ENCODE measurements around the gene LEMD2. TPM values are rescaled to one million over a fixed set of nuclear protein-coding genes. Genes with fewer than 3 reads are reported as not detected.
A peak's percentile ranks its signal among the peaks of the same experiment; 100 is the strongest.

Gene LEMD2
- total RNA-seq, 1 experiment from 2014 or later = 65.1 TPM

GRCh38 chr6:33732817-33733708 is 55.9 kb downstream of the LEMD2 start:
- no peak for DNase-seq (ENCODE audit: low spot score)
- in situ Hi-C loops (cut with HindIII; ENCODE audit: low sequenced_read_pairs) = no loop called here

DNA sequence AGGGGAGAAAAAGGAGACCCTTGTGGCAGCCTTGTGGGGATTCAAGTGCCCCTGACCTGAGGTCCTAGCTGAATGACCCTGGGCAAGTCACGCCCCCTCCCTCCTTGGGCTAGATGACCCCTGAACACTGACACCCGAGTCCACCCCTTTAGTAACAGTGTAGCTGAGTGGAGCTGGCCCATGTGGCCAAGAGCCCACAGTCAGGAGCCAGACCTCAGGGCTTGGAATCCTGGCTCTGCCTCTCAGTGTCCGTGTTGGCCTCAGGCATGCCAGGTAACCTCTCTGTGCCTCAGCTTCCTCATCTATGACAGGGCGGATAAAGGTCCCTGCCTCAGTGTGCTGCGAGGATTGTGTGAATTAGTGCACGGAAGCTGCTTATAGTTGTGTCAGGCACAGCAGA is 56.5 kb downstream of the LEMD2 start:
- in situ Hi-C loops (cut with HindIII; ENCODE audit: low sequenced_read_pairs) = no loop called here
- no peak for DNase-seq (ENCODE audit: low spot score)

GRCh38 chr6:33731751-33732282 is 57.1 kb downstream of the LEMD2 start:
- DNase-seq (ENCODE audit: low spot score) = no peak
- in situ Hi-C loops (cut with HindIII; ENCODE audit: low sequenced_read_pairs) = no loop called here

GRCh38 chr6:33731035-33731434 is 57.9 kb downstream of the LEMD2 start:
- no peak for DNase-seq (ENCODE audit: low spot score)
- in situ Hi-C loops (cut with HindIII; ENCODE audit: low sequenced_read_pairs) = no loop called here

- no peak for DNase-seq (ENCODE audit: low spot score)
- in situ Hi-C loops (cut with HindIII; ENCODE audit: low sequenced_read_pairs) = no loop called here
Measured at GRCh38 chr6:33730611-33731010, 58.3 kb downstream of the LEMD2 start.

- no peak for DNase-seq (ENCODE audit: low spot score)
- in situ Hi-C loops (cut with HindIII; ENCODE audit: low sequenced_read_pairs) = no loop called here
Measured at GRCh38 chr6:33729059-33729458, 59.9 kb downstream of the LEMD2 start.

DNA sequence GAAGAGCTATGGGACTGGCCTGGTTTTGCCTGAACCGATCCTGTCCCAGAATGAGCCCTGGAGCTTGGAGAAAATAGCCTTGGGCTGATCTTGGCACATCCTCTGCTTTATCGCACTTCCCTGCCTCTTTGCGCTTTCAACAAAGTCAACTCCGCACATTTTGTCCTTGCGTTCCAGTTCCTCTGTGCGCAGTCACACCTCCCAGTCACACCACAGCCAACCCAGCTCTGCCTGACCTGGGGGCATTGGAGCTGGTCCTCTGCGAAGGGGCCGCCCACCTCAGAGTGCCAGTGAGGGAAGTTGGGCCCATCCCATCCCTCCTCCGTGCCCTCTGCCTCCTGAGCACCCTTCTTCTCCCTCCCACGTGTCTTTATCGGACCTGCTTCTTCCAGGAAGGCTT is 60.5 kb downstream of the LEMD2 start:
- in situ Hi-C loops (cut with HindIII; ENCODE audit: low sequenced_read_pairs) = no loop called here
- DNase-seq (ENCODE audit: low spot score) = no peak

DNA sequence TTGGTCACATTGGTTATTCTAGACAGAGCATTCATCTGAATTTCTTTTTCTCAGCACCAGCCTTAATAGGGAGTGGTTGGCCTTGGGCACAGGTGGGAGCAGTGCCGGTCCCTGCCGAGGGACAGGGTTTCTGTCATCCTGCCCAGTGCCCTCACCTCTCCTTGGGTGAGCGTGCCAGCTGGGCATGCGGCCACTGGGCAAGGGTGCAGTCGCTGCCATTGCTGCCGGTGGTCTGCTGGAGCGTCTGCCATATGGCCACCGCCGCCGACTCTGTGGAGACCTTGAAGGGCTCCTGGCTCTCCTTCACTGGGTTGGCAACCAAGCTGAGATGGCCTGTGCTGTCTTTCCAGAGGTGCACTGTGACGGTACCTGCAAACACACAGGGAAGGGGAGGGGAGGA is 61.0 kb downstream of the LEMD2 start:
- in situ Hi-C loops (cut with HindIII; ENCODE audit: low sequenced_read_pairs) = no loop called here
- peak; percentile 96 for DNase-seq (ENCODE audit: low spot score)

GRCh38 chr6:33727126-33727525 is 61.8 kb downstream of the LEMD2 start:
- DNase-seq (ENCODE audit: low spot score) = peak; percentile 61
- in situ Hi-C loops (cut with HindIII; ENCODE audit: low sequenced_read_pairs) = no loop called here

GRCh38 chr6:33726696-33727095 is 62.2 kb downstream of the LEMD2 start:
- DNase-seq (ENCODE audit: low spot score) = no peak
- in situ Hi-C loops (cut with HindIII; ENCODE audit: low sequenced_read_pairs) = no loop called here

DNA sequence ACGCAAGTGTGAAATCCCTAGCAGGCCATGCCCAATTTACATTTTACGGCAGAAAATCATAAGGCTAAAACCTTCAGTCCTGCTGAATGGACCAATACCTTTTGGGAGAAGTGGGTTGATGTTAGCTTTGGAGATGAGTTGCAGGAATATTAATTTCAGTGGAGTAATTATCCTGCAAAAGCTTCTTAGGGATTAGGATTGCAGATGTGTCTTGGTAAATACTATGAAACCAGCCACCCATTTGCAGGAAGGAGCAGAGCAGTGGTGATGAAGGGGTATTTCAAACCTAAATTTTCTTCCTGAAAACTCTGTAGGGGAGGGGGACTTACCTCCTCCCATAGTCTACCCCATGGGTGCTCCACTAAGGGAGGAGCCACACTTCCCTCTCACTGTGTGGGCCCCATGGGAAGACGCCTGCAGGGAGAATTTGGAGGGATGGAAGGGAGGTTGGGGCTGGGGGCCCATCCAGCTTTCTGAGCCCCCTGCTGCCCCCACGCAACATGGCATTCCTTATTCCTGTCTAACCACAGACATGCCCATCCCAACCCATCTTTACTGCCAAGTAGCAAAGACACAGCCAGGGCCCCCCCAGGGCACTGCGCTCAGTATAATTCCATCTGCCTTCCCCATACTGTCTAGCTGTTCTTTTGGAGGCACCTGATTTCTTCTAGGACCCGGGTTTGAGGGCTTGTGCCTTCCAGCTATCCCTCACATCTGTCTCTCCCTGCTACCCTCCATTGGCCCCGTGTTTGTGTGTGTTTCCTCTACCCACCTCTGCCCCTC is 62.8 kb downstream of the LEMD2 start:
- no peak for DNase-seq (ENCODE audit: low spot score)
- in situ Hi-C loops (cut with HindIII; ENCODE audit: low sequenced_read_pairs) = no loop called here

DNA sequence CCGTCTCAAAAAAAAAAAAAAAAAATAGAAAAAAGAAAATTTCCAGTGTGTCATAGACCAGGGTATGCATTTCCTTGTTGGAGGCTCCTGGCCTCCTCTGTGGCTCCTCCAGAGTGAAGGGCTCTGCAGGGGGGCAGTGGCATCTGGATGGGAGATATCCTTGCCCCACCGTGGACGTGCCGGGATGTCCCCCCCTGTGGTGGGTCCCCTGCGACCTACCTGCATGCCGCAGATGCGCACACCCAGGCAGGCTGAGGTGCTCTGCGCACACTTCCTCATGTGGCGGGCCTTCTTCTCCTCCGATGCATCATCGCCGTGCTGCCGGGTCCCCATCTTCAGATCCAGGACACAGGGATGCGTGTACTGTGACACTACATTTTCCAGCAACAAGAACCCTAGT is 63.7 kb downstream of the LEMD2 start:
- in situ Hi-C loops (cut with HindIII; ENCODE audit: low sequenced_read_pairs) = no loop called here

GRCh38 chr6:33724102-33725023 is 64.6 kb downstream of the LEMD2 start:
- DNase-seq (ENCODE audit: low spot score) = no peak
- in situ Hi-C loops (cut with HindIII; ENCODE audit: low sequenced_read_pairs) = no loop called here

More for the DNA sequence above, 63.7 kb downstream of the LEMD2 start:
- DNase-seq (ENCODE audit: low spot score) = no peak

DNA sequence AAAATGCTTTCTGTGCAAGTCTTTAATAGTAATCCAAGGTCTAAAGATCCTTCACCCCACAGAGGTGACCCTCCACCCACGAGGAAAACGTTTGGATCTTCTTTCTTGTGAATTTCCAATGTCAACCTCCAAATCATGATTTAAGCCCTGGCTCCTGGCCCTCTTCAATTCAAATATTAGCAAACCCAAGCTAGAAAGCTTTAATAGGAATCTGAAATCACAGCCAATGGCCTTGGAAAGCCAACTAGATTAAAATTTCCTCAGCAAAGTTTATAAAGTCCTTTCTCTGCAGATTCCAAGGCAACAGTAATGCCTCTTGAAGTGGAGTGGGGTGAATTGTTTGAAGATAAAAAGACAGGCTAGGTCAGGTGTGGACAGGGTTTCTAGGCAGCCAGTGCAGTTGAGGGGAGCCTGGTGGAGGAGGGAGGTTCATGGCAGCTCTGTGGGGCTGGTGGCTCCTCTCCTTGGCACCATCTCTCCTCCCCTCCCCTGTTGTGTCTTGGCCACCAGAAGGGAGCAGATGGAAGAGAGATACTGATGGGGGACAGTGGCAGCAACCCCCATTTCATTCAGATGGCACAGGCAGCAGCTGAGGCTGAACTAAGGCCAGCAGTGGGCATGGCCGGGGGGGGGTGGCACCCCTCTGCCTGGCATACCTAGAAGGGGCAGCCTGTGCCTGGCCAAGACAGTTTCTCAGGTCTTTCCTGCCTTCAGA is 65.4 kb downstream of the LEMD2 start:
- peak; percentile 97 for DNase-seq (ENCODE audit: low spot score)
- in situ Hi-C loops (cut with HindIII; ENCODE audit: low sequenced_read_pairs) = no loop called here

- DNase-seq (ENCODE audit: low spot score) = no peak
- in situ Hi-C loops (cut with HindIII; ENCODE audit: low sequenced_read_pairs) = no loop called here
Measured at GRCh38 chr6:33722103-33722623, 66.8 kb downstream of the LEMD2 start.

DNA sequence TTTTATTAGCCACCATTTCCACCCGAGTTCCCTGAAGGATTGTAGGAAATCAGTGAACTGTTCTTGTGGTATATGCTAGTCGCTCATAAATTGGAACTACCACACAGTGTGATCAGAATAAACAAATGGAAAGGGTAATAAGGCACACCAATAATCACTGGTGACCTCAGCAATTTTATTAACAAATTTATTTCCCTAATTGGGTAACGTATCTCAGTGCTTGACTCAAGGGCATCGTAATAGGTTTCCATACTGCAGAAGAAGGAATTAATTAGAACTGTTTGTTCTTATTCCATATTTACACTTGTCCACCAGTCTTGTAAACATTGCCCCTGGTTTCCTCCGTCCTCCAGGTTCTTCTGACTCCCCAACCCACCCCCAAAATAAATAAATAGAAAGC is 67.4 kb downstream of the LEMD2 start:
- no peak for DNase-seq (ENCODE audit: low spot score)
- in situ Hi-C loops (cut with HindIII; ENCODE audit: low sequenced_read_pairs) = no loop called here
